ENCODE results near the gene SVOP. TPM values are rescaled to one million over a fixed set of nuclear protein-coding genes. Genes with fewer than 3 reads are reported as not detected.

The SVOP gene
- total RNA-seq, 1 donor from 2014 or later, result not detected

DNA sequence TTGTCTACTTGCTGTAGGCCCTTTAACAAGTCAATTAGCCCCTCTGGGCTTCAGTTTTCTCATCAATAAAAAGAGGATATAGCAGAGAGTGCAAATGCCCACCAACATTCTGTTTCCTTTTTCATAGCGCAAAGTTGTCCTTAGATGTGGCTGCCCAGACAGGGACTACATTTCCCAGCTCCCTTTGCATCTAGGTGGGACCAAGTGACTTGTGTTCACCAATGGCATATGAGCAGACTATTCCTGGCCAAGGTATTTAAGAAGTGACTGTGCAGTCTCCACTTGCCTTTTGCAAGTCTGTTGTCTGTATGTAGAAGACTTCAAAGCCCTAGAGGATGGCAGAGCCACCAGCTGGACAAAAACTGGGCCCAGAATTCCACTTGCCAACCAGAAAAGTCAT lies 81.3 kb downstream of the SVOP start:
- DNase-seq (ENCODE audit: extremely low read depth, low read depth, low spot score), result no peak

DNA sequence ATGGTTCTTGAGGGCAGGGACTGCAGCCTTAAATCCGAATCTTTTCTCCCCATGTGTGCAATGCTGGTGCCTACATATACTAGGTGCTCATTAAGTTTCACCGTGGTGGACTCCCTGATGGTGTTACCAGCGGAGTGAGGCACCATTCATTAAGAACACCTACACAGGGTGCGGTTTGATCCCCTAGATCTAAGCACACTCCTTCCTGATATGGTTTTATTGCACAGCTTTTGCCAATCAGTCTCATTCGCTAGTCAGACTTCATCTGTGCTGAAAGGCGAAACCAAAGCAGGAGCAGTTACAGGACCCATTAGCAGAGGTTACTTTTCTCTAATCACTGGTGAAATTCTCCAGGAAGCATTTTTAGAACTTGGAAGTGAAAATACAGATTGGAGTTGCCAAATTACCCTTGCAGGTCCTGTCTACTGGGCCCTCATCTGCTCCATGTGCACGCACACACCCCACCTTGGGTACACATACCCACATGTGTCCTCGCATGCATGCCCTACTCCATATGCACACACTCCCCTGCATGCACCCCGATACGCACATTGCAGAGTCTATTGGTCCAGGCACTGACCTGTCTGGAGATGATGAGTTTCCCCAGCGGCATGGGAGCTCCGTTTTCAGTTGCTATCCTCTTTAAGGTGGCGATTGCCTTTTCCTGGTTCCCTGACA lies 82.5 kb downstream of the SVOP start:
- no peak for DNase-seq (ENCODE audit: extremely low read depth, low read depth, low spot score)

DNA sequence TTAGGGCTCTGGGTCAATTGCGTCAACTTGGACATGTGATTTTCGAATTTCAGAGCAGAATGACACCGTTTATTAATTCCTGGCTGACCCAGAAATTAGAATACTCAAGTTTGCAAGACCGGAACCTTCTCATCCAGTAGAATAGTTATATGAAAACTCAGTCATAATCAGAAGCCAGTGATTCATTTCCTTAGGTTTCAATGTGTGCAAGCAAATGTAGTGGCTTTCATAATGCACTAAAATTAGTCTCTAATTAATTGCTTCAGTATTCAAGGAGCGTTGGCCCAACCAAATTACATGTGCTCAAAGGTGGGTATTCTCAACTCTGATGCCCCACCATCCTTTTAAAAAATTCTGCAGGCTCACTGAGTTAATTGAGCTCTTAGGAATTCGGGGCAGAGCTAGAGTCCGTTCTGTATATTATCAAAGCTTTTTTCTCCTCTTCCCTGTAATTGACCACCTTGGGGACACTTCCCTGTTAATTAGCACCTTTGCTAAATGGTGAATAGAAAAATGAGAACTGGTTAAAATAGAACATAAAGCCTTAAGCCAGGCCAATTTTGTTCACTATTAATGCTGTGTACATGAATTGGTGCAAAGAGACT lies 85.6 kb downstream of the SVOP start:
- DNase-seq (ENCODE audit: extremely low read depth, low read depth, low spot score), result no peak

GRCh38 chr12:108933949-108934348 lies 86.9 kb downstream of the SVOP start:
- no peak for DNase-seq (ENCODE audit: extremely low read depth, low read depth, low spot score)

DNA sequence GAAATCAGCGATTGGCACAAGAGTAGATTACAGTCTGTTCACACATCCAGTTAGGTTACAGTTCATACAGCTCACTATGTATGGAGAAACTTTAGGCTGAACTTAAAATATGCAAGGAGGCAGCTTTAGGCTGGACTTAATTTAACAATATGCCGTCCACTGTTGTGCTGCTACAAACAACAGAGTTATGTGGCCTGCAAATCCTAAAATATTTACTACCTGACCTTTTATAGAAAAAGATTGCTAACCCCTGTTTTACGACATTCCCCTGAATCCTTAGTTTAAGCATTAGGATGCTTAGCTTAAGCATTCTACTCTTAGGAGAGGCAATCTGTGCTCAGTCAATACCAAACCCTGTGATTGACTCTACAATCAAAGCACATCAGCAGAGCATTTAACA lies 90.1 kb downstream of the SVOP start:
- DNase-seq (ENCODE audit: extremely low read depth, low read depth, low spot score), result no peak

GRCh38 chr12:108930155-108930554 lies 90.7 kb downstream of the SVOP start:
- DNase-seq (ENCODE audit: extremely low read depth, low read depth, low spot score), result no peak

DNA sequence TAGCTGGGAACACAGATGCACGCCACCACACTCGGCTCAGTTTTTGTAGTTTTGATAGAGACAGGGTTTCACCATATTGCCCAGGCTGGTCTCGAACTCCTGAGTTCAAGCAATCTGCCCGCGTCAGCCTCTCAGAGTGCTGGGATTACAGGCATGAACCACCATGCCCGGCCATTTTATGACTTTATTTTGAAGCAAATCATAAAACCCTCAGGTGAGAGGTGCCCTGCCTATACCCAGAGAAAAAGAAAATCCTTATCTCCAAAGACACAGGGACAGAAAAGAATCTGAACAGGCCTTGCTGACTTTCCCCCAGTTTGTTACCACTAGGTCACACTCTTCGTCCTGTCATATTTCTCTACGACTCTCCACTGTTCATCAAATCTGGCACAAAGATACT lies 92.2 kb downstream of the SVOP start:
- no peak for DNase-seq (ENCODE audit: extremely low read depth, low read depth, low spot score)

DNA sequence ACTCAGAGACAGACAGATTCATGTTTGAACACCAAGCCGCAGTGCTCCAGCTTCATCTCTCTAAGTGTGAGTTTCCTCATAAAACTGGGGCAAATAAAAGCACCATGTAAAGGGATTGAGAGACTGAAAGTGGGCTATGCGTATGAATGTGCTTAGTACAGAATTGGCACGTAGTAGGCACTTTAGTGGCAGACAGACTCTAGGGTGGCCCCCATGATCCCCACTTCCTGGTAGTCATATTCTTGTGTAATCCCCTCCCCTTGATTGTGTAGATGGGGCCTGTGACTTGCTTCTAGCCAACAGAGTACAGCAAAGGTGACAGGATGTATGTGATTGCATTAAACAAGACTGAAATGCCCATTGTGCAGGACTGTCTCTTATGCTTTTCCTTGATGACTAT lies 98.0 kb downstream of the SVOP start:
- DNase-seq (ENCODE audit: extremely low read depth, low read depth, low spot score), result no peak

DNA sequence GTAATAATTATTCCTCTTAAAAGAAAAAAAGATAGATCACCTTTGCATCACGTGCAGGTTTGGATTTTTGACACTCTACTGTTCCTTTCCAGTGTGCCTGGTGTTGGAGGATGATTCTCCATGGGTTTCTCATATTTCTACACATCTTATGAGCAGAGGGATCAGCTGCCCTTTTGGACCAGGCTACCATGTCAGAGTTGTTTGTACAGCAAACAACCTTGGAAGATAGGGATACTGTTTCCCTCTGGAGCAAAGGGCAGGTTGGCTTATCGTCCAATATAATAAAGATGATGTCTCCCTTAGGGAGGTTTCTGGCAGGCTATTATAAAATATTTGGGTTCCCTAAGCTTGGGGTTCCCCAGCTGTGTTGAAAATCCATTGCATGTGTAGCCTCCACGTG lies 98.9 kb downstream of the SVOP start:
- DNase-seq (ENCODE audit: extremely low read depth, low read depth, low spot score), result no peak

DNA sequence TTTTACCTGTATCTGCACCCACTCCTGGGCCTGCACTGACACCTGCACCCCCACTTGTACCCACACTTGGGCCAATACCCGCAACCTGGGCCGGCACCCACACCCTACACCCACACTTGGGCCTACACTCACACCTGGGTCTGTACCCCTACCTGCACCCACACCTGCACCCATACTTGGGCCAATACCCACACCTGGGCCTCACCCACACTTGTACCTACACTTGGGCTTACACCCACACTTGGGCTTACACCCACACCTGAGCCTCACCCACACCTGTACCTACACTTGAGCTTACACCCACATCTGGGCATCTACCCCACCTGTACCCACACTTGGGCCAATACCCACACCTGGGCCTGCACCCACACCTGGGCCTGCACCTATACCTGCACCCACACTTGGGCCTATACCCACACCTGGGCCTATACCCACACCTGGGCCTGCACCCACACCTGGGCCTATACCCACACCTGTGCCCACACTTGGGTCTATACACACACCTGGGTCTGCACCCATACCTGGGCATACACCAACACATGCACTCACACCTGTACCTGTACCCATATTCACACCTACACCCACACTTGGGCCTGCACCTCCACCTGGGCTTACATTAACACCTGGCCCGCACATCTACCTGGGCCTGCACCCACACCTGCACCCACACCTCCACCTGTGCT lies 101.8 kb downstream of the SVOP start:
- DNase-seq (ENCODE audit: extremely low read depth, low read depth, low spot score), result no peak

DNA sequence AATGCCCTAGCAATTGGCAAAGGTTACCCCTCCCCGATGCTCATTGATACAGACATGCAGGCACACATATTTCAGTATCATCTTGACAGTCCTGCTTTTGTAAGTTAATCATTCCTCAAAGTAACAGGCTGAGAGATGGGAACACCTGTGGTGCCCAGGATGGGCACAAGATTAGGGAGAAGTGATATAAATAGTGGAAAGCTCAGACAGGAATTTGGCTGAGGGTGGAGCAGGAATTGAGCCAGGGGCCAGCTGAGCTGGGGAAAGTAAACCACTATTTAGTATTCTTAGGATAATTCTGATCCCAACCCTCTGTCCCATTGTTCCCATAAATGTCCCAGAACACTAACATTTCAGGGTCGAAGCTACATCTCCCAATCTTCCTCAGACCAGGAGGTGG lies 102.7 kb downstream of the SVOP start:
- no peak for DNase-seq (ENCODE audit: extremely low read depth, low read depth, low spot score)

GRCh38 chr12:108916336-108916735 lies 104.5 kb downstream of the SVOP start:
- no peak for DNase-seq (ENCODE audit: extremely low read depth, low read depth, low spot score)

GRCh38 chr12:108915632-108916133 lies 105.2 kb downstream of the SVOP start:
- DNase-seq (ENCODE audit: extremely low read depth, low read depth, low spot score), result no peak

GRCh38 chr12:108914121-108914531 lies 106.7 kb downstream of the SVOP start:
- no peak for DNase-seq (ENCODE audit: extremely low read depth, low read depth, low spot score)

- no peak for DNase-seq (ENCODE audit: extremely low read depth, low read depth, low spot score)
These were observed 108.5 kb downstream of the SVOP start for GRCh38 chr12:108912361-108912760.

DNA sequence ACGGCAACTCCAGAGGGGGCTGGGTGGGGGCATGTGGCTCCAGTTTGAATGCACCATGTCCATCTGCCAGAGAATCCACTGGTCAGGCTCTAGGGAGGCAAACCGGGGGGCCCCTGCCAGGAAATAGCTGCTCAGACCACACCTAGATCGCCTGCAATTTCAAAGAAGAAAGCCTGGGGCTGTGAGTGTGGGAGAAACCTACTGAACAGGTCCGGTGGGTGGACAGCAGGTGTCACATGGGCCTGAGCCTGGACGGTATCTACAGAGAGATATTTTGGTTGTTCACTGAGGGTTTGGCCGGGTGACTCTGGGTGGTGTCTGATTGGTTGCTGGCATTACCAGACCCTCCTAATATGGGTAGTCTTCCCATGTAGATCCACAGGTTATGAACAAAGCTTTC lies 109.0 kb downstream of the SVOP start:
- no peak for DNase-seq (ENCODE audit: extremely low read depth, low read depth, low spot score)

DNA sequence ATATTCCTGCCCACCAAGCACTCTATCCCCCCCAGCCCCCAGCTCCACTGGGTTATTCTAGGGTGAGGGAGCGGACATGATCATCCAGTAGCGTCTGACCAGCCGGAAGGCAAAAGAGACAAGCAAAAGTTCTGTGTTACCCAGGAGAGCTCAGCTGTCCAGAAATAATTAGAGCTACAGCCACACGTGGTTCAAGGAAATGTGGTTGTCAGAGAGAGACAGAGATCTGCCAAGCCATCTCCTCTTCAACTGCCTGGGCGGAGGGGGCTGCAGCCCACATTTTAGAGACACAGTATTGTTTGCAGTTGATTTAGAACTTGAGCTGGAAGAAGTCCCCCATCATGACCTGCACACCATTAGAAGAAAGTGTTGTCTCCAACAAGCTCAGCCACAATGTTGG lies 110.5 kb downstream of the SVOP start:
- no peak for DNase-seq (ENCODE audit: extremely low read depth, low read depth, low spot score)

GRCh38 chr12:108907839-108908351 lies 113.0 kb downstream of the SVOP start:
- no peak for DNase-seq (ENCODE audit: extremely low read depth, low read depth, low spot score)

DNA sequence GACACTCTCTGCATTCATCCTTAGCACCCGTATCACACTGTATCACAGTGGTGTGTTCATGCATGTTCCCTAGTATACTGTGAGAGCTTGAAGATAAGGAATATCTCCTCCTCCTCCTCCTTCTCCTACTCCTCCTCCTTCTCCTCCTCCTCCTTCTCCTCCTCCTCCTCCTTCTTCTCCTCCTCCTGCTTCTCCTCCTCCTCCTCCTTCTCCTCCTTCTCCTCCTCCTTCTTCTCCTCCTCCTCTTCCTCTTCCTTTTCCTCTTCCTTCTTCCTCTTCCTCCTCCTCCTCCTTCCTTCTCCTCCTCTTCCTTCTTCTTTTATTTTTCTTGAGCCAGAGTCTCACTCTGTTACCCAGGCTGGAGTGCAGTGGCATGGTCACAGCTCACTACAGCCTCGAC lies 113.9 kb downstream of the SVOP start:
- DNase-seq (ENCODE audit: extremely low read depth, low read depth, low spot score), result no peak

DNA sequence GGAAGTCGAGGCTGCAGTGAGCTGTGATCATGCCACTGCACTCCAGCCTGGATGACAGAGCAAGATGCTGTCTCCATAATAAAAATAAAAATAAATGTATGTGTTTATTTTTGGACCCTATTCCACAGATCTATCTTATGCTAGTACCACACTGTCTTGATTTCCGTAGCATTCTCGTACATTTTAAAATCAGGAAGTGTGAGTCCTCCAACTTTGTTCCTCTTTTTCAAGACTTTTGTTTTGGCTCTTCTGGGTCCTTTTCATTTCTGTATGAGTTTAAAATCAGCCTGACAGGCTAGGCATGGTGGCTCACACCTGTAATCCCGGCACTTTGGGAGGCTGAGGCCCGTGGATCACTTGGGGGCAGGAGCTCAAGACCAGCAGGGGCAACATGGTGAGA lies 115.1 kb downstream of the SVOP start:
- DNase-seq (ENCODE audit: extremely low read depth, low read depth, low spot score), result no peak

DNA sequence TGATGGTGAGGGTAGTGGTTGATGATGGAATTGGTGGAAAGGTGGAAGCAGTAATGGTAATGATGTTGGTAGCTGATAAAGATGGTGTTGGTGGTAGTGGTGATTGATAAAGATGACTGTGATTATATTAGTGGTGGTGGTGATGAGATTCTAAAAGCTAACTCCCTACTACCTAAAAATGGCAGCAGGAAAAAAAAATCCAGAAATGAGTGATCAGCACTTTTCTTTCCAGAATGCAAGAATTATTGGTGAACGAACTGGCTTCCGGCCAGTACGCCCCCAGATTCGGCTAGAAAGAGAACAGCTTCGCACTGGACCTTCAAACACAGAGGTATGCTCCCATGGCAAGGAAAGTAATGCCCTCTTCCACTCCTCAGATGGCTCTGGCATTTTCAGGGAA lies 121.7 kb downstream of the SVOP start:
- no peak for DNase-seq (ENCODE audit: extremely low read depth, low read depth, low spot score)

- no peak for DNase-seq (ENCODE audit: extremely low read depth, low read depth, low spot score)
These were observed 124.1 kb downstream of the SVOP start for GRCh38 chr12:108896817-108897216.

All from glomerular endothelial cell (primary cell).